C4-2B (cell line): ENCODE results near the gene FOXP1.

Experiments
- H3K27ac ChIP-seq: fragments of 450-650 bp; 2 replicates; pipeline ENCODE4 v1.5.1; 2017
- ZFX ChIP-seq: fragments of 450-650 bp; IDR thresholded peaks from 2 replicates; pipeline ENCODE4 v1.6.1; 2017
- TF ChIP-seq, protein P1 (sequence below): fragments of 450-650 bp; conservative IDR thresholded peaks from 2 replicates; pipeline ENCODE4 v1.5.1; 2017; ENCODE audit warnings: mild to moderate bottlenecking

Gene FOXP1

GRCh38 chr3:71134521-71134920 lies 449.0 kb downstream of the FOXP1 start:
- H3K27ac ChIP-seq: no peak overlapping the region
- TF ChIP-seq, protein P1, sequence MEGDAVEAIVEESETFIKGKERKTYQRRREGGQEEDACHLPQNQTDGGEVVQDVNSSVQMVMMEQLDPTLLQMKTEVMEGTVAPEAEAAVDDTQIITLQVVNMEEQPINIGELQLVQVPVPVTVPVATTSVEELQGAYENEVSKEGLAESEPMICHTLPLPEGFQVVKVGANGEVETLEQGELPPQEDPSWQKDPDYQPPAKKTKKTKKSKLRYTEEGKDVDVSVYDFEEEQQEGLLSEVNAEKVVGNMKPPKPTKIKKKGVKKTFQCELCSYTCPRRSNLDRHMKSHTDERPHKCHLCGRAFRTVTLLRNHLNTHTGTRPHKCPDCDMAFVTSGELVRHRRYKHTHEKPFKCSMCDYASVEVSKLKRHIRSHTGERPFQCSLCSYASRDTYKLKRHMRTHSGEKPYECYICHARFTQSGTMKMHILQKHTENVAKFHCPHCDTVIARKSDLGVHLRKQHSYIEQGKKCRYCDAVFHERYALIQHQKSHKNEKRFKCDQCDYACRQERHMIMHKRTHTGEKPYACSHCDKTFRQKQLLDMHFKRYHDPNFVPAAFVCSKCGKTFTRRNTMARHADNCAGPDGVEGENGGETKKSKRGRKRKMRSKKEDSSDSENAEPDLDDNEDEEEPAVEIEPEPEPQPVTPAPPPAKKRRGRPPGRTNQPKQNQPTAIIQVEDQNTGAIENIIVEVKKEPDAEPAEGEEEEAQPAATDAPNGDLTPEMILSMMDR: no peak
- TF ChIP-seq ZFX: no peak

- H3K27ac ChIP-seq: no peak overlapping the region; the same call in 1 of the 2 replicates
- TF ChIP-seq, protein P1: no peak
- no peak for TF ChIP-seq ZFX
Measured at GRCh38 chr3:71133865-71134264, 449.7 kb downstream of the FOXP1 start.

DNA sequence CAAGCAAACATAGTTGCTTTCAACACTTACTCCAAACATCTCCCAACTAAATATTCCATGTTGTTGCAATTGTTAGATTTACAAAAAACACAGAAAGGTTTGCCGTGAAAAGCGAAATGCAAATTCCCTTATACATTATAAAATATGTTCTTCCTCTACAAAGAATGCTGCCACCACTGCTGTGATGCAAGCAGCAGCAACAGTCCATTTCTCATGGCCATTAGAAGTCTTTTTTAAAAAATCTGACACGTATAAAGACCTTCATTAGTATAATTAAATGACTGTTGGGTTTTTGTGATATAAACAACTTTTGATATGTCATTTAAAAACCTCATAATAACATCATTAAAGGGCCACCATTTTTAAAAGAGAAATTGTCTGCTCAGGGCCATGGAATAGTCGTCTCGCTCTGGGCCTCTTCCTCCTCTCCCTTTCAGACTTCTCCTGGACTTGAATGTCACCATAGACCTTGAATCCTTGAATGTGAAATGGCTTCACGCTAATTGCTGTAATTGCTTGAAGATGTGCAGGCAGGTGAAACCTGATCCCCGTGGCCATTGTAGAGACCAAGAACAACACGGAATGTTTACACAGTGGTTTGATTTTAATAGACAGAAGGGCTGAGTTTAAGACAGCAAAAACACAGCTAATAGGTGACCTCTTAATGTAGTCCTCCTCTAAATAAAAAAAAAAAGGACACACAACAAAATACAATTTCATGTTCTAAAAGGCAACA lies 450.4 kb downstream of the FOXP1 start:
- TF ChIP-seq, protein P1: no peak
- TF ChIP-seq ZFX: no peak
- H3K27ac ChIP-seq: no peak overlapping the region; the same call in 1 of the 2 replicates

- H3K27ac ChIP-seq: peak overlapping the region; percentile 77; the same call in 1 of the 2 replicates
- TF ChIP-seq, protein P1: no peak
- TF ChIP-seq ZFX: no peak
Measured at GRCh38 chr3:71131375-71132314, 451.9 kb downstream of the FOXP1 start.

DNA sequence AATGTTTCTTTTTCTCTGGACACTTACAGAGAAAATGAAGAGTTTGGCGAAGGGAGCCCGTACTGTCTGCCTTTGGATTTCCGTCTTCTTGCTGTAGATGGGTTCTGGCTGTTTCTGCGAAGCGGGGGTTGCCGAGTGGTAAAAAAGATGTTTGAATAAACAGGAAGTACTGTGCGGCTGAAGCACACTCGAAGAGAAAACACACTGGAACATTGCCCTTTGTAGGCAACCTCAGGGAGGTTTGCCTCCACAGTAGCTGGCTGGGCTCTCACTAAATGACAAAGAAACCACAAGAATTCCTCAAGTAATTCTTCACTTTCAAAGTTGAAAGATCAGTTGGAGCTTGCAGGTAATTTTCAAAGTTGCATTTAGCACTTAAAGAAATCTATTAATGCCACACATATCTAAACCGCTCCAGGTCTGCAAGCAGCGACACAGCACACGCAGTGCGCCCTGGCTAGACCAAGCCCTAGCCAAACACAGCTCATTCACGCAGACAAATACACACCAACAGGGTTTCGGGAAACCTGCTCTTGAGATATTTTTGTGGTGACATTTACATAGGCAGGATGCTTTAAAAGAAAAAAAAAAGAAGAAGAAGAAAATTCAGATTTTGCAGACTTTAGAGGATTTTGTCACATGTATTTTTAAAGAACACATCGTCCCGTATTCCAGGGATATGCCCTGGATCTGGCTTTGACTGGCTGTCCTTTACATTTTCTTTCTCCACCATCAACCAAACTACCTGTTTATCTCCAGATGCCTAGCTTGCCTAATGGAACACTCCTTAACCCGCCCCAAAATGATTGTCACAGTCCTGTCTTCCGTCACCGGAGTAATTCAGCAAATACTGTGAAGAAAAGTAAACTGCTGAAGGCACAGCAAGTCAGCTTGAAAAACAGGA lies 452.8 kb downstream of the FOXP1 start:
- peak overlapping the region; percentile 77 for H3K27ac ChIP-seq
- TF ChIP-seq, protein P1: no peak
- TF ChIP-seq ZFX: no peak

- TF ChIP-seq, protein P1: no peak
- no peak for TF ChIP-seq ZFX
- H3K27ac ChIP-seq: peak overlapping the region; percentile 77; the same call in 1 of the 2 replicates
Measured at GRCh38 chr3:71129611-71130431, 453.7 kb downstream of the FOXP1 start.
